GM23248 (cell line): ENCODE results near the gene CHST11. TPM values are rescaled to one million over a fixed set of nuclear protein-coding genes. Genes with fewer than 3 reads are reported as not detected.

Source experiments
- DNase-seq: peaks from one replicate; pipeline ENCODE4 v3.0.0-alpha.2; 2015
- H2AFZ ChIP-seq: fragments of 200-600 bp; sonication (generic); 2 replicates; pipeline ENCODE4 v1.6.1; 2016; ENCODE audit warnings: antibody characterized with exemption
- H3F3A ChIP-seq: fragments of 200-600 bp; sonication (generic); 2 replicates; pipeline ENCODE4 v1.6.1; 2016; ENCODE audit warnings: mild to moderate bottlenecking, antibody characterized with exemption, mixed run types; ENCODE audit not compliant: insufficient read depth
- H3K27ac ChIP-seq: fragments of 200-600 bp; sonication (generic); 2 replicates; pipeline ENCODE4 v1.5.1; 2016; ENCODE audit warnings: mild to moderate bottlenecking
- H3K27me3 ChIP-seq: fragments of 200-600 bp; sonication (generic); replicated peaks from 2 replicates; pipeline ENCODE4 v1.6.1; 2016; ENCODE audit warnings: mild to moderate bottlenecking; ENCODE audit not compliant: insufficient read depth
- H3K36me3 ChIP-seq: fragments of 200-600 bp; sonication (generic); 2 replicates; pipeline ENCODE4 v1.6.1; 2016; ENCODE audit warnings: low read depth, mild to moderate bottlenecking
- H3K4me1 ChIP-seq: fragments of 200-600 bp; sonication (generic); 2 replicates; pipeline ENCODE4 v1.6.1; 2016; ENCODE audit warnings: mild to moderate bottlenecking; ENCODE audit not compliant: insufficient read depth
- H3K4me2 ChIP-seq: fragments of 200-600 bp; sonication (generic); one replicate; pipeline ENCODE4 v1.6.1; 2016; ENCODE audit warnings: mild to moderate bottlenecking; ENCODE audit not compliant: unreplicated experiment
- H3K4me3 ChIP-seq: fragments of 200-600 bp; sonication (generic); 2 replicates; pipeline ENCODE4 v1.5.1; 2016; ENCODE audit warnings: mild to moderate bottlenecking
- H3K79me2 ChIP-seq: fragments of 200-600 bp; sonication (generic); 2 replicates; pipeline ENCODE4 v1.6.1; 2016; ENCODE audit warnings: mild to moderate bottlenecking; ENCODE audit not compliant: insufficient read depth
- H3K9ac ChIP-seq: fragments of 200-600 bp; sonication (generic); 2 replicates; pipeline ENCODE4 v1.6.1; 2016; ENCODE audit warnings: mild to moderate bottlenecking
- H3K9me2 ChIP-seq: fragments of 200-600 bp; sonication (generic); 2 replicates; pipeline ENCODE4 v1.6.1; 2016; ENCODE audit warnings: mixed run types, mild to moderate bottlenecking, moderate library complexity; ENCODE audit not compliant: insufficient read depth
- H3K9me3 ChIP-seq: fragments of 200-600 bp; sonication (generic); one replicate; pipeline ENCODE4 v1.6.1; 2017; ENCODE audit warnings: low read depth
- H4K20me1 ChIP-seq: fragments of 200-600 bp; sonication (generic); 2 replicates; pipeline ENCODE4 v1.6.0; 2016; ENCODE audit not compliant: insufficient read depth
- EZH2 ChIP-seq: fragments of 200-600 bp; sonication (generic); IDR thresholded peaks from 2 replicates; pipeline ENCODE4 v1.6.1; 2018; ENCODE audit warnings: antibody characterized with exemption, mild to moderate bottlenecking; ENCODE audit not compliant: insufficient read depth, poor library complexity, severe bottlenecking
- EZH2phosphoT487 ChIP-seq: fragments of 200-600 bp; sonication (generic); IDR thresholded peaks from 2 replicates; pipeline ENCODE4 v1.6.1; 2018; ENCODE audit warnings: antibody characterized with exemption, moderate library complexity, mild to moderate bottlenecking, low read depth; ENCODE audit not compliant: insufficient read depth
- WGBS, 2 experiments: methylation state at CpG; one replicate each; pipeline ENCODE4 v1.1.6; 2015 to 2017; ENCODE audit warnings: low lambda C conversion rate in 2 of 2, low coverage in 1 of 2; ENCODE audit errors: missing lambda C conversion rate in 2 of 2; 5-methylcytosine and 5-hydroxymethylcytosine counted together
- in situ Hi-C: fragments of 300-500 bp; cut with MboI; formaldehyde crosslinking; loops from 2 replicates; pipeline ENCODE4 v1.15.0; 2020
- polyA plus RNA-seq: library from polyadenylated mRNA; unstranded; fragments of >200 nt; fragmentation: Nextera tagmentation; extraction: Ambion mirVana; gene quantifications from 2 replicates; pipeline ENCODE4 v1.2.1, GENCODE V29; 2016
- total RNA-seq: library from RNA; depleted of rRNA; stranded (reverse); fragments of >200 nt; shearing (Covaris generic); gene quantifications from 2 replicates; pipeline ENCODE4 v1.2.3, GENCODE V29; 2014

The CHST11 gene
- total and polyA plus RNA-seq, 2 experiments from 2014 or later = 3.7 to 5.4 TPM

DNA sequence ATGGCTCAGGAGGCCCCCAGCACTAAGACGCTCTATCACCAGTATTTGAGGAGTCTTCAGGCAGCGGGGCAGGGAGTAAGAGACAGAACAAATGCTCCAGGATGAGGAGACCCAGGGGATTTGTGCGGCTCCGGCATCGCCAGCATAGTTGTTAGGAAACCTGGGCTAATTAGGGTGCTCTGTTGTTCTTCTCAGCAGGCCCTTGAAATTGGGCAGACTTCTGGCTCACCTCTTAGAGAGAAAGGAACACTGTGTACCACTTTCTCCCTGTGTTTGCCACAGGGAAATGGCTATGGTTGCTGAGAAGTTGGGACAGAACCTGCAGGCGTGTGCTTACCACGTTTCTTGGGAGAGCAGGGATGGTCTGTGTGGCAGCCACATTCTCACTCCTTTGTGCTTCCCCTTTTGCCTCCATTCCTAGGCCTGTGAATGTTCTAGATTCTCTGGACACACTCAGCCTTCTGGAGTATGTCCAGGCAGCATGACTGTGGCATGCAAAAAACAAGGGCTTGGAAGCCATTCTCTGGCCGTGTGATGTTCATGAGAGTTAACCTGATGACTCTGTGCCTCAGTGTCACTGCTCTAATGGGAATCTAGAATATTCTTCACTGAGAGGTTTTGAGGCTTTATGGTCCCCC, 109.0 kb downstream of the CHST11 start:
- H3K4me3 ChIP-seq = no peak overlapping the region
- H3K4me1 ChIP-seq = peaks cover 12% of the 10 kb centered on the region; the same call in 1 of the 2 replicates
- H4K20me1 ChIP-seq = no peaks in the 10 kb centered on the region
- no peak overlapping the region for H3K4me2 ChIP-seq
- H3K79me2 ChIP-seq = peaks cover 18% of the 10 kb centered on the region
- peak; percentile 91 for DNase-seq
- no peak for TF ChIP-seq EZH2phosphoT487
- TF ChIP-seq EZH2 = no peak
- H3K27ac ChIP-seq = peak overlapping the region; percentile 60
- no peaks in the 10 kb centered on the region for H3K9me2 ChIP-seq
- H3K9me3 ChIP-seq = no peaks in the 10 kb centered on the region
- no peaks in the 10 kb centered on the region for H3K27me3 ChIP-seq
- in situ Hi-C loops = no loop called here
- H3K36me3 ChIP-seq = no peaks in the 10 kb centered on the region
- 36 to 39% methylated on average over 8 of the region's 8 CpGs for WGBS, 2 experiments
- peak overlapping the region; percentile 47 for H3K9ac ChIP-seq
- H3F3A ChIP-seq = no peaks in the 10 kb centered on the region
- H2AFZ ChIP-seq = peak overlapping the region; percentile 59

DNA sequence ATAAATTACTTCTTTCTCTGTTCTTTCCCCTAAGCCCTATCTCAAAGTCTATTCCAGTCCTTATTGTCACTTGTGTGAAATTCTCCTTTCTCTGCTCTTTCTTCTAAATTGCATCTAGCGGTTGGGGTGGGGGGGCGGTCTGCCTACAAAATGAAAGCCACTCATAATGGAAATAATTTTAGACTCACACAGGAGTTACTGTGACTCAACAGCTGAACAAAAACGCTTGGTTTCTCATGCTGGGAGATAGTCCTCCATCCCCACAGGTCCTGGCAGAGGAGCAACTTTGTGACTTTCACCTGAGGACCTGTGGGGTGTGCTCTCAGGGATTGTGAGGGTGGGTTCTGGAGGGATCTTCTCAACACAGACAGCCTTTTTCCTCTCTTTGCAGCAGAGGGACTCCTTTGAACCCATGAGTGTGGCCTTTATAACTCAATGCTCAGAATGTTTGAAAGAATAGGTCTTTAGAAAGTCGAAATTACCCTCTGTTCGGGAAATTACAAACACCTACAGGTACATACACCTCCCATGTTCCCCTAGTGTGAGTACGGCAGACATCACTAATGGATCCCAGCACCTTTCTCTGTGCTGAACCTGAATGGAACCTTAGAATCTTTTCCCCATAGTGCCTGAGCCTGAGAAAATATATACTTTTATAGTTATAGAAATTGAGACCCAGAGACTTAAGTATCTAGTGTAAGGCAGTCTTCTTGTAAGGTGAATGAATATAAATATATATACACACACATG, 109.7 kb downstream of the CHST11 start:
- in situ Hi-C loops = no loop called here

DNA sequence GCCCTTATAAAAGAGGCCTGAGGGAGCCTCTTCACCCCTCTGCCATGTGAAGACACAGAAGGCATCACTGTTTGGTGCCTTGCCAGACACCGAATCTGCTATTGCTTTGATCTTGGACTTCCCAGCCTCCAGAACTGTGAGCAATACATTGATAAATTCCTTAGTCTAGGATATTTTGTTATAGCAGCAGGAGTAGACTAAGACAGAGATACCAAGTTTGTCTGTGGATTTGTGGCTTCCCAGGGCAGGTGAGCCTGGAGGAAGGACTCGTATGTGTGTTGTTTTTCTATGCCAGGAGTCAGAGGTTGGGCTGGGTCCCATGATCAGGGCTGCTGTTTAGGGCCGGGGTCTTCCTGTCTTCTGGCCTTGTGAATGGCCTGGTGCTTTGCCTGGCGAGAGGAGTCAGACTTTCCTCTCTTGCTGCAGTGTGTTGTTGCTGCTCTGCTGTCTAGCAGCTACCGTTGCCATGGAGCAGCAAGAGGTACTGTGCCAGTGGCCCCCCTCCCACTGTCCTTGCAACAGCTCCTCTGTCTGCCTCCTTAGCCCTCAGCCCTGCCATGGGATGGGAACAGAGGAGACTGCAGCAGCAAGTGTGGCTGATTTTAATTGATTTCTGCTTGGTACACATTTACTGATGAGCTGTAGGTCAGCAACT, 111.2 kb downstream of the CHST11 start:
- Histone ChIP-seq H3K9ac (no peak overlapping the region), H3F3A (no peaks in the 10 kb centered on the region), H3K4me2 (no peak overlapping the region), H4K20me1 (no peaks in the 10 kb centered on the region), H3K36me3 (no peaks in the 10 kb centered on the region), H3K27ac (no peak overlapping the region), H2AFZ (no peak overlapping the region), H3K9me3 (no peaks in the 10 kb centered on the region), H3K79me2 (peaks cover 12% of the 10 kb centered on the region), H3K27me3 (no peaks in the 10 kb centered on the region), H3K4me3 (no peak overlapping the region), H3K4me1 (peaks cover 12% of the 10 kb centered on the region; the same call in 1 of the 2 replicates), H3K9me2 (no peaks in the 10 kb centered on the region)
- no peak for TF ChIP-seq EZH2phosphoT487
- no peak for TF ChIP-seq EZH2
- in situ Hi-C loops = no loop called here
- 90 to 91% methylated on average over 5 of the region's 5 CpGs for WGBS, 2 experiments
- no peak for DNase-seq

More for the DNA sequence above, 109.7 kb downstream of the CHST11 start:
- Histone ChIP-seq H3K4me2 (no peak overlapping the region), H3K4me3 (no peak overlapping the region), H3K27ac (peak overlapping the region; percentile 60), H3K27me3 (no peaks in the 10 kb centered on the region), H4K20me1 (no peaks in the 10 kb centered on the region), H3K9me2 (no peaks in the 10 kb centered on the region), H3K4me1 (peaks cover 12% of the 10 kb centered on the region; the same call in 1 of the 2 replicates), H3K79me2 (peaks cover 18% of the 10 kb centered on the region), H3K9me3 (no peaks in the 10 kb centered on the region), H3F3A (no peaks in the 10 kb centered on the region), H3K9ac (peak overlapping the region; percentile 47), H2AFZ (peak overlapping the region; percentile 59), H3K36me3 (no peaks in the 10 kb centered on the region)
- DNase-seq = peak; percentile 20
- TF ChIP-seq EZH2phosphoT487 (no peak), EZH2 (no peak)
- WGBS, 2 experiments = 93 to 95% methylated on average over 6 of the region's 6 CpGs

DNA sequence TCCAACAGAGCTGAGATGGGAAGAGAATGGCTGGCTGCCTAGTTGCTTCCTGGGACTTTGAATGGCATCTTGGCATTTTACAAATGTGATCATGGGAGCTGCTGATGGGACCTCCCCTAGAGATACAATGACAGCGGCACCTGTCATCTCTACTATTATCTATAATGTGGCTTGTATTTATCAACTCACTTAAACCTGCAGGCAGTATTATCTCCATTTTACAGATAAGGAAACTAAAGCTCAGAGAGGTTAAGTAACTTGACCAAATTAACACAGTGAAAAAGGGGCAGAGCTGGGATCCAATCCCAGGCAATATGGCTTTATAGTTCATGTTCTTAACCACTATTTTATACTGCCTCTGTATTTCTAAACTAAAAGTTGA, 111.7 kb downstream of the CHST11 start:
- no peak for DNase-seq
- H3K4me1 ChIP-seq = peaks cover 12% of the 10 kb centered on the region; the same call in 1 of the 2 replicates
- H3K27me3 ChIP-seq = no peaks in the 10 kb centered on the region
- no peak overlapping the region for H3K4me2 ChIP-seq
- in situ Hi-C loops = no loop called here
- no peaks in the 10 kb centered on the region for H3F3A ChIP-seq
- peaks cover 10% of the 10 kb centered on the region; the same call in 1 of the 2 replicates for H3K79me2 ChIP-seq
- H3K9me2 ChIP-seq = no peaks in the 10 kb centered on the region
- H3K9ac ChIP-seq = no peak overlapping the region
- no peak overlapping the region for H3K4me3 ChIP-seq
- H3K27ac ChIP-seq = no peak overlapping the region
- TF ChIP-seq EZH2 (no peak), EZH2phosphoT487 (no peak)
- H2AFZ ChIP-seq = no peak overlapping the region
- H3K9me3 ChIP-seq = no peaks in the 10 kb centered on the region
- 96 to 100% methylated on average over 1 of the region's 1 CpG for WGBS, 2 experiments
- no peaks in the 10 kb centered on the region for H3K36me3 ChIP-seq
- H4K20me1 ChIP-seq = no peaks in the 10 kb centered on the region
